Embryonic facial prominence (tissue), 1 donor: ENCODE results near the gene HTR1D.
"Not testable (repeated sequence)": the region's sequence is repeated elsewhere in the genome, so short reads cannot be mapped to it uniquely, and the experiment has no call there.

Experiments used
- DNase-seq: peaks from one replicate; pipeline ENCODE4 v3.0.0-alpha.2; 2016; ENCODE audit errors: extremely low spot score

HTR1D gene

DNA sequence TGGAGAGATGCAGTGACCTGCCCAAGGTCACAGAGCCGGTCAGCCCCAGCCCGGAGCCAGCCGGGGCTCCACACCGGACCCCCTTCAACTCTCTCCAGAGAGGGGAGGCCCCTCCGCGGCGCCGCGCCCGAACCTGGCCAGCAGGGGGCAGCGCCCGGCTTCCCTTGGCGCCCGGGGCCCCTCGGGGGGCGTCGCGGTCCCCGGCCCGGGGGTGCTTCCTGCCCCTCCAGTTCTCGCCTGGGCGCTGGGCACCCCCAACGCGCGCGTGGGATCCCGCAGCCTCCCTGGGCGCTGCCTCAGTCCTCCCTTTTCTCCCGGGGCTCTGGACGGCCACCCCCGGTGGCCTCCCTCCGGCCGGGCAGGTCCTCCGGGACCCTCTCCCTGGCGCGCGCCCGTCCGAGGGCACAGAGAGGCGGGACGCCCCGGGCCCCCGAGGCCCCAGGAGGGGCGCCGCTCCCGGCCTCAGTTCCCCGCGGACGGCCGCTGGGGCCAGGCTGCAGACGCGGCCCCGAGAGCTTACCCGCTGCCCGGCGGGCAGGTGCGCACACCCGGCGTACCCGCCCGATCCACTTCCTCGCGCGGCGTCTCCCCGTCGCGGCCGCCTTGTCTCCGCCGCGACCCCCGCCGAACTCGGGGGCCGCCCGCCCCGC, 406 bp downstream of the HTR1D start:
- no peak for DNase-seq

DNA sequence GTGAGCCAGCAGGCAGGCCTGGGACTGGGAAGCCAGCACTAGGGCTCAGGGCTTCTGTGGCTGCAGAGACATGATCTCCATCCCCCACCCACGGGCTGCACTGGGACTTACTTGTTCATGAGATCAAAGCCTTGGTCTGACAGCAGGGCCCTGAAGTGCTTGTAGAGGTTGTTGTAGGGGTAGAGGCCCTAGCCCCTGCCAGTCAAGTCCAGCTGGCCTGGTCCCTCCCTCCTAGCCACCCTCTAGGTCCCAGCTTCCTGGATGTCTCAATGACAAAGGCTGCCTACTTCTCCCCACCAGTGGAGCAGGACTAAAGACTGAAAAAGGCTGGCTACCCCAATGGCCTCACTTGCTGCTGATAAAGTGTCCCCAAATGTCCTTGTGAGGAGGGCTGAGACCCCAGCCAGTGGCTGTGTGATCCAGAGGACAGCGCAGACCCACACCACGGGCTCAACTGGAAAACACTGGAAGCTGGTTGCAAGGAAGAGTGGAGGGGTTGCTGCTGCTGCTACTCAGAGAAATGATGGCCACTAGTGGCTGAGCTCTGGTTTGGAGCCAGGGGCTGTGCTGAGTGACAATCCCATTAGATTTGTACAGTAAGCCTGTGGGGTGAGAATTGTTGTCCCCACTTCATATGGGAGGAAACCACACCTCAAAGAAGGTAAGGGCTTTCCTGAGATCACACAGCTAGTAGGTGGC, 1.4 kb downstream of the HTR1D start:
- DNase-seq = no peak

GRCh38 chr1:23215291-23215690, 2.0 kb downstream of the HTR1D start:
- DNase-seq = no peak

- no peak for DNase-seq
These were observed 2.7 kb downstream of the HTR1D start for GRCh38 chr1:23214640-23215039.

DNA sequence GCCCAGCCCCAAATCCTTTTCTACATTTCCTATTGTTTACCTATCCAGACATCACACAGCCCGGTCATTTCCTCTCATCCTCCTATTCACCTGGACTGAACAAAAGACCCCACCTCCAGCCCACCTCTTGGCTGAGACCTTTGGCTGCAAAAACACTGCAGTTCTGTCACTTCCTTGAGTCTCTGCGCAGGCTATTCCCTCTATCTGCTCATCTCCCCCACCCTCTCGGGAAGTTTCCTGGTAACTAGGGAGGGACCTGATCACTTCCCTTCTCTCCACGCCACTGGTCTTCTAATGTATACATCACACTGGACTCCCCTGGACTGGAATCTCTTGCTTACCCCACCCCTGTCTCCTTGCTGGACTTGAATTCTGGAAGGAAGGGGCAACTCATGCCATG, 5.3 kb downstream of the HTR1D start:
- DNase-seq = no peak

DNA sequence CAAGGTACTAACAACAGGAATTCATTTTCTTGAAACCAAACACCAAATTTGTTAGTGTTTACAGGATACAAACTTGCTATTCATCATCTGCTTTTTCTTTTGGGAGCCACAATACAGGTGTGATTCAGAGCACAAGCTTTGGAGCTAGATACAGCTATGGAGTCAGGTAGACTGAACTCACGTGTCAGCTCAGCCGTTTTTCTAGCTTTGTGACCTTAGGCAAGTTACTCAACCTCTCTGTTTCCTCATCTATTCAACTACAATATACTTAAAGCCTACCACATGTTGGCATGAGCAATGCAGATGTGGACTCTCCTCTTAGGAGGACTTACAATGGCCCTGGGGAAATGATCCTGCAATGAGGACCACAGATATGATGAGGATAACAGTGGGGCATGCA, 6.3 kb downstream of the HTR1D start:
- no peak for DNase-seq

DNA sequence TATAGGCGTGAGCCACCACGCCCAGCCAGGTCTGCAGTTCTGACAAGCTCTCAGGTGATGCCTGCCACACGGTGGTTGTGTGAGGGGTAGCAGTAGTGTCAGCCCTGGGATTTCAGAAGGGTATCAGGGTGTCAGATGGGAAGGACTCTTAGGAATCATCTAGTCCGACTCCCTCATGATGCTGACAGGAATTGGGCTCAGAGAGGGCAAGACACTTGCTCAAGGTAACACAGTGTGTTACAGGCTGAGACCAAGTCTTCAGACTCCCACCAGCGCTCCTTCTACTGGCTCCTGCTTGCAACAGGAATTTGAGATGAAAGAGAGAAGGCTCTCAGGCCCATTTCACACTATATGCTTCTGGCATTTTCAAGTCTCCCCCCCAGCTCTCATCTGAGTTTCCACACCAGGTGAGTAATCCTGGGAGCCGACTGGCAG, 6.9 kb downstream of the HTR1D start:
- no peak for DNase-seq

GRCh38 chr1:23209770-23210169, 7.5 kb downstream of the HTR1D start:
- no peak for DNase-seq

GRCh38 chr1:23208527-23208926, 8.8 kb downstream of the HTR1D start:
- no peak for DNase-seq

DNA sequence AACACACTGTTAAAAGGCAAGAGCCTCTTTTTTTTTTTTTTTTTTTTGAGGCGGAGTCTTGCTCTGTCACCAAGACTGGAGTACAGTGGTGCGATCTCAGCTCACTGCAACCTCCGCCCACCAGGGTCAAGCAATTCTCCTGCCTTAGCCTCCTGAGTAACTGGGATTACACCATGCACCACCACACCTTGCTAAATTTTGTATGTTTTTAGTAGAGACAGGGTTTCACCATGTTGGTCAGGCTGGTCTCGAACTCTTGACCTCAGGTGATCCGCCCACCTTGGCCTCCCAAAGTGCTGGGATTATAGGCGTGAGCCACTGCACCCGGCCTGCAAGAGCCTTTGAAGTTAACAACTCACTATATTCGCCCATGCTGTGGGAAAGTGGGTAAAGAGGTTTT, 9.6 kb downstream of the HTR1D start:
- DNase-seq = not testable (repeated sequence)

- DNase-seq = no peak
These were observed 15.0 kb downstream of the HTR1D start for GRCh38 chr1:23202263-23202749.

- no peak for DNase-seq
These were observed 16.4 kb downstream of the HTR1D start for GRCh38 chr1:23200883-23201282.

DNA sequence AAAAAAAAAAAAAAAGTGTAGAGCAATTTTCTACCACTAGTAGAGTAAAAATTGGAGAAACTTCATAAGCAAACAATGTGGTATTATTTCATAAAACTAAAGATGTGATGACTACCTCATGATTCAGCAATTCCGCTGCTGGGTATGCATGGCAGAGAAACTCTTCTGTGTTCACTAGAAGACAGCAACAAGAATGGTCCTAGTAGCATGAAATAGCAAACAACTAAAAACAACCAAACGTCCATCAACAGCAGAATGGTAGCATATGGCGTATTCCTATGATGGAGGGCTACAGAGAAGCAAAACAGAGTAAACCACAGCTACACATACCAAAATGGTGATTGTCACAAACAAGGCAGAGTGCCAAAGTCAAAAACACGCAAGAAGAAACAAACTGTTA, 18.9 kb downstream of the HTR1D start:
- DNase-seq = no peak

DNA sequence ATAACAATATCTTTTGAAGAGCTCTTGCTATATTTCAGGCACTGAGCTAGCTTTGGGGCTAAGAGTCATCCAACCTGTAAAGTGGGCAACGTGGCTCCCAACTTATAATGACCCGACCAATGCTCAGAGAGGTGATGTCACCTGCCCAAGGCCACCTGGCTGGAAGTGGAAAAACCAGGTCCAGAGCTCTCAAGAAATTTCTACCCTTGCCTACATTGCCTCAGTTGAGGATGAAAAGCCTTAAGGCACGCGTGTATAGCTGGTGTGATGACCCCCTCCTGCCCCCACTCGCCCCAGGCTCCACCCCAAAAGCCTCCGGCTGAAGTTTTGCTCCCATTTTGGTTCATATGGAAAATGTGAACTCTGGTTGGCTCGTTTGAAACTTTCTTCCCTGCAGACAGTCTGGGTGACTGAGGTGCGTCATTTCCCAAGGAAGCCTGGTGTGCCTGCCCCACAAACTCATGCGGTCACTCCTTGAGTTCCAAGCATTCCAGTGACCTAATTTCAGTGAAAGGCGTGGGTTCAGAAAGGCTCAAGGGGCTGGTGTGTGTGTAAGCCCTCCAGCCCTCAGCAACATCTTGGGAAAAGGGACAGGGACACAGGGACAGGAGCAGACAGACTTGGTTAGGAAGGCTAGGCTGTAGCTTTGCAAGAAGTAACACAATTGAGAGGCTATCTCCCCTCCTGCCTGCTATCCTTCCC, 20.5 kb downstream of the HTR1D start:
- DNase-seq = no peak

DNA sequence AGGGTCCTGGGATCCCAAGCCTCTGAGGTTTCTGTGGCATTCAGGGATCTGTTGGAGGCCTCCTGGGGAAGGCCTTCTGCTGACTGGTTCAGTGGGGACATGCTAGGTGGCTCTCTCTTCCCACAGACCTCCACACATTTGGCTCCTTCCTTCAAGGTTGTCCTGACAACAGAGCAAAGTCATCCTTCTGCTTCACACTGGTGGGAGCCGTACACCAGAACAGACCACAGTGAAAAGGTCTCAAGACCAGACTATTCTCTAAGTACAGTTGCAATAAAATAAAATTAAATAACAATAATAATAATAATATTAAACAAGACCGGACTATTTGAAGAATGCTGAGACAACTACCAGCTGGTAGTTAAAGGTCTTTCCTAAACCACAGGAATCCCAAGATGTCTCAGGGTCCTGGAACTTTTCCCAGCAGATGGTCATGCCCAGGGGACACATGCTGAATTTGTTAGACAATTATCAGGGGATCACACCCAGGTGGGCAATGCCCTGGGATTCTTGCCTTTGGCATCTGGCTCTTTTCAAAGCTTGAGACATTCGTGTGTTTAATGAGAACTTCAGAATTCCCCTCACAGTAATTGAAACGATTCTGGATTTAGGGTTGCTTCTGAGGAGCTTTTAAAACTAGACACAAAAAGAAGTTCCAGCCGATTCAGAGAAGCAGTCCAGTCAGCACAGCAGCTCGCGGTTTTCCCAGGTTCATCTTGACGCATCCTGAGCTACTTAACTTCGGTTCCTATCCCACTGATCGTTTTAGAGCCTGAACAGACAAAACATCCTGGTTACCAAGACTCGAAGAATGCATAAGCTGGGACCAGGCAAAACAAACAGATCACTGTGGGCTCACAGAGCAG, 22.9 kb downstream of the HTR1D start:
- DNase-seq = no peak

DNA sequence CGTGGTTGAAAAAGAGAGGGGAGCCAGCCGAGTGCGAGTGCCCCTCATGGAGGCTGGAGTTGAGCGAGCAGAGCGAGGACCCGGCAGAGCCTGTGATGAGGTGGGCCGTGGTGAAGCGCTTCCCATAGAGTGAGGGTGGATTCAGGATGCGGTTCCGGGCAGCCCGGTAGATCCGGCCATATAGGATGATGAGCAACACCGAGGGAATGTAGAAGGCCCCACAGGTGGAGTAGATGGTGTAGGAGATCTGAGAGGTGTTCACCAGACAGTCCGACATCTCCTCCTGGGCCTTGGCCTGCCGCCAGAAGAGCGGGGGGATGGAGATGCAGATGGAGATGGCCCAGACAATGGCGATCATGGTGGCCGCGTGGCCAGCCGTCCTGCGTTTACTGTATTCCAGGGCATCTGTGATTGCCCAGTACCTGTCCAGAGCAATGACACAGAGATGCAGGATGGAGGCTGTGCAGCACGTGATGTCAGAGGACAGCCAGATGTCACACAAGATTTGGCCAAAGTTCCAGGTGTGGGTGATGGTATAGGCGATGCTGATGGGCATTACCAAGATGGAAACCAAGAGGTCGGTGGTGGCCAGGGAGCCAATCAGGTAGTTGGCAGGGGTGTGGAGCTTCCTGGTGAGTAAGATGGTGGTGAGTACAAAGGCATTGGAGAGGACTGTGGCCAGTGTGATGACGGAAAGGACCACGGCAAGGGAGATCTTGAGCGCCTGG, 23.7 kb downstream of the HTR1D start:
- DNase-seq = no peak

- no peak for DNase-seq
These were observed 26.1 kb downstream of the HTR1D start for GRCh38 chr1:23191199-23191598.

GRCh38 chr1:23188936-23189452, 28.3 kb downstream of the HTR1D start:
- not testable (repeated sequence) for DNase-seq

DNA sequence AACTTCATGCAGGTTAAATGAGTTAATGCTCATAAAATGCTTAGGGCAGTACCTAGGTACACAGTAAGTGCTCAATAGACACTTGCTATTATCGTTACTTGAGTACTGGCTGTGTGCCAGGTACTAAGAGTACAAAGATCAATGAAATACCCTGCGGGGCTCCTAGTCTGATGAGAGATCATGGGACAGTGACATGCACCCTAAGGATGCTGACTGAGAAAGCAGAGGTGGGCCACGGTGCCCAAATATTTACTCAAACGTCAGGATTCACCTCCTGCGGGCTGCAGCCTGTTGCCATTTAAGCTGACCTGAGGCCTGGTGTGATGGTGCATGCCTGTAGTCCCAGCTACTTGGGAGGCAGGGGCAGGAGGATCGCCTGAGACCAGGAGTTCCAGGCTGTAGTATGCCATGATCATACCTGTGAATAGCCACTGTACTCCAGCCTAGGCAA, 28.8 kb downstream of the HTR1D start:
- DNase-seq = no peak

DNA sequence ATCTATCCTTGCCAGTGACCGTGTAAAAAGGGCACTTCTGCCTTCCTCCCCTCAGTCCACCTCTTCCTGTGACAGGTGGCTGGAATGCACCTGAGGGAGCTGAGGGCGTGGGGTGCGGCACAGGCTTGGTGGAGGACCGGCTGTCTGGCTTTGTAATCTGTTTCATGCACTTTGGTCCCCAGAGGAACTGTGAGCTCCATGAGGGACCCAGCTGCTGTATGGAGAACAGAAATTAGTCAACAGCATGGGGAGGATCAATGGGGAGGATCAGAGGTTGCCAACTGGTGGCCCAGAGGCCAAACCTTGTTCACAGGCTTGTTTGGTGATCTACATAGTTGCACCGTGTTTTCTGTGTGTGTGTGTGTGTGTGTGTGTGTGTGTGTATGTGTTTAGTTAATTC, 29.7 kb downstream of the HTR1D start:
- no peak for DNase-seq

- no peak for DNase-seq
These were observed 31.9 kb downstream of the HTR1D start for GRCh38 chr1:23185381-23185780.
